HG02571 (cell line): Measurements from ENCODE around the gene INVS.
"Not testable (repeated sequence)": the region's sequence is repeated elsewhere in the genome, so short reads cannot be mapped to it uniquely, and the experiment has no call there.

Experiments used
- ATAC-seq: cut with Tn5 transposase; IDR thresholded peaks from one replicate; pipeline ENCODE4 v1.9.1; 2021; ENCODE audit warnings: mild to moderate bottlenecking, moderate library complexity; ENCODE audit not compliant: unreplicated experiment

The INVS gene

DNA sequence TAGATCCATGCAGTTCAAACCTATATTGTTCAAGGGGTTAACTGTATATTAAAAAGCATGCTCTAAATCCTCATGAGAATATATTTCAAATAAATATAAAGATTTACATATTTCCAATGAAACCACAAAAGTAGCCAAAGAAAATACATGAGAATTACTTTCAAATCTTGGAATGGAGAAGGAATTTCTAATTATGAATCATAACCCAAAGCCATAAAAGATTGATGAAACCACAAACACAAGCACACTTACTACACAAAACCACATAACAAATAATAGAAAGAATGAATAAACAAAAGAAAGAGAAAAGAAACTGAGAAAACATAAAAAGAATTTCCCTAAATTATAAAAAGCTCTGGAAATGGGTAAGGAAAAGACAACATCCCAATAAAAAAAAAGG is 16.3 kb upstream of the INVS start:
- ATAC-seq: no peak

DNA sequence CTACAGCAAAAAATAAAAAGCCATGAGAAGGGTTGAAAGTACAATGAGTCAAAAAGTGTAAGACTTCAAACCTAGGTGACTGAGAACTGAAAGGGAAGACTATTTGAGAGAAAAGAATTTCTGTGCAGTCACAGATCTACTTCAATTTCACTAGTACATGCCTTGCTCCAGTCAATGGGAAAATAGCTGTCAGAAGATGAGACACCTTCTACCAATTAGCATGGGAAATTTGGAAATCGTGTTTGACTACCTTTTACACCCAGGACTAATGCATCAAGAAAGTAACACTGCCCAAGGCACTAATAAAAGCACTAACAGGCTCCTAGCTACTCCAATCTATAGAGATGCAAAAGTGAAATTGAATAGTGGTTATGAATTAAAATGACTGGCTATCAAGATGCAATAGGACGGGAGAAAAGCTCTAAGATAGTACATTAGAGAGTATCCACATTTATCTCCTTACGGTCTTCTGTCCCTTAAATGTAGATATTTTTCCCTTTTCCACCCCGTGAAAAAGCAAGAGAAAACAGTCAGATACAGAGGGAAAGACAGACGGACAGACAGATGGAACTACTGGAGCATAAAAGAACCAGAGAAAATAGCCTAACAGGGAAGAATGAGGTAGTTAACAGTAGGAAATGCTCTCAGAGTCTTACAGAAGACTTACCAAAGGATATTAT is 15.5 kb upstream of the INVS start:
- peak; percentile 29 for ATAC-seq

DNA sequence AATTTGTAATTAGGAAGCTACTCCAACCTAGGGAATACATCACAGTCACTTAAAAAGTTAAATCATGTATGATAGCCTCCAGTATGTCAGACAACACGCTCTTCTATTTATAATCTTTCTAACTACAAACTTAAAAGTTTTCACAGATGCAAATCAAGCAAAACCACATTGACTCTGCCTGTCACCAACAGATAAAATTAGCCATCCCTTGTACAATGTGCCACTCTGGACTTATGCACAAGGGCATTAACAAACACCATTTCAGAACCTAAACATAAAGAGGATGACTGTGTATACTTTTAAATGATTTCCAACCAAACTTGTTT is 15.0 kb upstream of the INVS start:
- ATAC-seq: peak; percentile 64

DNA sequence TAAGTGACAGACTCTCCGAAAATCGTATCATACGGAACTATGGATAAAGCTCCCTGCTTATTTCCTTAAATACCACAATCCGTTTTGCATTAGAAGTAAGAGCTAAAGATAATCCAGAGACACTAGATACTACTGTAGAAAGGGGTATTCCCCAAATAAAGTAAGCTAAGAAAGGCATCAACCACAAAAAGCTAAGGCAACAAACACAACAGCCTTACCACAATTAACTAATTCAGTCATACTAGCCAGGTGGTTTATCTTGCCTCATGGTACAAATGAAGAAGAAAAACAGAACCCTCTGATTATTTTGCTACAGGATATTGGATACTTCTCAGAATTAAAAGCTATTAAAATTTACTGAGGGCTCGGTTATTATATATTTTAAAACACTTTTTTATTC is 14.3 kb upstream of the INVS start:
- peak; percentile 87 for ATAC-seq

- ATAC-seq: no peak
Observed at GRCh38 chr9:100086097-100086635, 12.9 kb upstream of the INVS start.

DNA sequence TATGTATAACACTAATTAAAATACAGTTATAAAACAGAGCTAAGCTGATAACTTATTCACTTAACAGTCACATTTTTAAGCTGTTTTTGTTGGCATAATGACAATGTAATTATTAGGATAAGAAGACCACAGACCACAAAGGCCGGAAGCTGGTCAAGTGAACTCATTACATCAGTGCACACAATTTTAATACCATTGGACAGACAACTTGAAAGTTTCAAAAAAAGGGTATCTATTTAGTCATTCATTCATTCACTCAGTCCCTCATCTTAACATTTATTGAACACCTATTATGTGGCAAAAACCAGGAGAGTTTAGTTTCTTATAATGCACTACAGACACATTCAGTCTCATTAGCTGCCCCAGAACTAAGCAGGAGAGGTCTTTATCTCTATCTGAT is 11.8 kb upstream of the INVS start:
- no peak for ATAC-seq

DNA sequence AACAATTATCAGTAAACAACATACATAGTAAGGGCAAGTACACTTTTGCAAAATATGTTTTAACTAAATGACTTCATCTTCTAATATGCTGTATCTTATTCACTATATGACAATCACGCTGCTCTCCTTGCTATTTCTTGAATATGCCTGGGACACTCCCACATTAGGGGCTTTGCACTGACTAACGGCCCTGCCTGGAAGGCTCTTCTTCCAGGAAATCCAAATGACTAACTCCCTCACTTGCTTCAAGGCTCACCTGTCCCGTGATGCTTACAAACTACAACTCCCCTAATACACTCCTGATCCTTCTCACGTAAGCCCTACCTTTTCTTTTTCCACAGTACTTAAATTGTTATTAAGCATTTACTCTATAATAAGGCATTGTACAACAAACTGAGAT is 10.8 kb upstream of the INVS start:
- ATAC-seq: no peak

DNA sequence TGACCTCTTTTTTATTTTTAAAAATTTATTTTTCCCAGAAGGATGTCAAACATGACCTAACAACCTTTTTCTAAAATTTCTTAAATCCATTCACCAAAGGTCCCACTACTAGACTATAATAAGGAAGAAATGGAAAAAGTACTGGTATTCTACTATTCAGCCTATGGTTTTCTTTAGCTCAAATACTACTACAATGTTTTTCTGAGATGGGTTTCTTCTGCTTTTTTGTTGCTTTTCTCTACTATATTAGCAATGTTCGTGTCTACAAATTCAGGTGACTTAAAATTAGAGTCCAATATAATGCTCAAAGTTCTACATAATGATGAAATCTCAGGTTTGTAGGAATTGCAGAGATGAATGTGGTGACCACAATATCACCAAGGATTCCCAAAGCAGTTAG is 8.2 kb upstream of the INVS start:
- ATAC-seq: no peak

GRCh38 chr9:100091650-100092049 is 7.4 kb upstream of the INVS start:
- ATAC-seq: no peak

- no peak for ATAC-seq
Observed at GRCh38 chr9:100092066-100092465, 7.0 kb upstream of the INVS start.

DNA sequence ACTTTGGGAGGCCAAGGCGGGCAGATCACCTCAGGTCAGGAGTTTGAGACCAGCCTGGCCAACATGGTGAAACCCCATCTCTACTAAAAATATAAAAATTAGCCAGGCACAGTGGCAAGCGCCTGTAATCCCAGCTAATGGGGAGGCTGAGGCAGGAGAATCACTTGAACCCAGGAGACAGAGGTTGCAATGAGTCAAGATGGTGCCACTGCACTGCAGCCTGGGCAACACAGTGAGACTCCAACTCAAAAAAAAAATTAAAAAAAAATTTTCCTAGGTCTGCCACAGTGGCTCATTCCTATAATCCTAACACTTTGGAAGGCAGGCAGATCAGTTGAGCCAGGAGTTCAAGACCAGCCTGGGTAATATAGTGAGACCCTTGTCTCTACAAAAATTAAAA is 4.6 kb upstream of the INVS start:
- ATAC-seq: not testable (repeated sequence)

DNA sequence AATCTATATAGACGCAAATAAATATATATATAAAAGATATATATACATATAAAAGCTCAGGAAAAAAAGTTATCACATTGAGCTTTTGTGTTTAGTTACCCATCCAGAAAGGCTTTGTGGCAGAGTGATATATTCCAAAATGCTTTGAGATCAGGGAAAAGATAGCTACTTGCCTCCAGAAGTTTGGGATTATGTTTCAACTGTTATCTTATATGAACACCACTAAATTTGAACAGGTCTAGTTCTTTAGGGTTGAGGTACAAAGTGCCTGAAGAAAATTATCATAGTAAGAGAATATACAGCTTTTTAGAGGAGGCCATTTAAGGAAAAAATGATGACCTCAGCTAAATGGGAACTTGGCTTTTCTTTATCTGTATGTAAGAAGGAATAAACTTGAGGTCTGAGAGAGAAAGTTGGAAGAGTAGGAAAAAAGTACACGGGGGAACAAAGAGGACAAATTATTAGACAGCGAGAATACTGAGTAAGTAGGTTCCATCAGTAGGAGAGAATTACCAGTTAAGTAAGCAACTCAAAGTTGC is 2.6 kb upstream of the INVS start:
- no peak for ATAC-seq

GRCh38 chr9:100098046-100098886 is 777 bp upstream of the INVS start:
- ATAC-seq: peak; percentile 0

DNA sequence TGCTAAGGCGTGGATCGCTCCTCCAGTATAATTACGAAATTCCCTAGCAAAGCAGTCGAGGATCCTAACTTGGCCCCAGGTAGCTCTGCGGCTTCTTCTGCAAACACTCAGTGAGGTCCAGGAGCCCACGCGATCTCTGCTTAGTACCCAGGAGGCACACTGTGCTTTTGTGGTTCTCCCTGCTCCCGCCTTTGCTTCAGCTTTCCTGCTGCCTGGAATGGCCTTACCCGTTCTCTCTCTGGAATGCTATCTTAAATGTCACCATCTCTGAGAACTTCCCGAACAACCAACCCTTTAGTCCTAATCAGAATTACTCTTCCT is 639 bp downstream of the INVS start:
- ATAC-seq: peak; percentile 5

DNA sequence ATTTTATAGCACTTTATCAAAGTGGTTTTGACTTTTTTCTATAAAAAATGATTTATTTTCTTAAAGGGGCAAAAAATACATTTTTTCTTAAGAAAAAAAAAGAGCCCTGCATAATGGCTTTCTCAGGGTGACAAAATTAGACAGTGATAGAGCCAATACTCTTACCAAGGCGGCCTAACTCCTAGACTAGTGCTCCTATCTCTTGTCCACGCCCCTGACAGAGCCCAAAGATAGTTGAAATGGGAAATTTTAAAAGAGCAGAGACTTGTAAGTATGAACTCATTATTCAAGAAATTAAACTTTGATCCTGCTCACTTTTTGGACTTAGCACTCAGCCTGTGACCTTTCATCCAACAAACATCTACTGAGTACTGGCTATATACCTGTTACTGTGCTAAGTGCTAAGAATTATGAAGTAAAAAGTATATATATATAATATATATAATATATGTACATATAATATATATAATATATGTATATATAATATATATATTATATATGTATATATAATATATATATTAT is 1.2 kb downstream of the INVS start:
- no peak for ATAC-seq

GRCh38 chr9:100101608-100102007 is 2.6 kb downstream of the INVS start:
- no peak for ATAC-seq

DNA sequence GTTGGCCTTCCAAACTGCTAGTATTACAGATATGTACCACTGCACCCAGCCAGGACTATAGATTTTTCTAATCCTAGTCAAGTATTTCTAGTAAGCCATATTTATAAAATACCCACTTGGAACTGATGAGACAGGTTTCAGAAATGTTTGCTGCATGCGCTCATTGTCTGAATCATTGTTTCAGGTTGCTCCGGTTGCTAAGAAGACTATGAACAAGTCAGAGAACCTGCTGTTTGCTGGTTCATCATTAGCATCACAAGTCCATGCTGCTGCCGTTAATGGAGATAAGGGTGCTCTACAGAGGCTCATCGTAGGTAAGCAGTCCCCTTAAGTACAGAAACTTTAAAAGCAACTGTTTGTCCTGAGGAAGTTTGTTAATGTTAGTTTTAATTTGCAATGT is 5.3 kb downstream of the INVS start:
- no peak for ATAC-seq

DNA sequence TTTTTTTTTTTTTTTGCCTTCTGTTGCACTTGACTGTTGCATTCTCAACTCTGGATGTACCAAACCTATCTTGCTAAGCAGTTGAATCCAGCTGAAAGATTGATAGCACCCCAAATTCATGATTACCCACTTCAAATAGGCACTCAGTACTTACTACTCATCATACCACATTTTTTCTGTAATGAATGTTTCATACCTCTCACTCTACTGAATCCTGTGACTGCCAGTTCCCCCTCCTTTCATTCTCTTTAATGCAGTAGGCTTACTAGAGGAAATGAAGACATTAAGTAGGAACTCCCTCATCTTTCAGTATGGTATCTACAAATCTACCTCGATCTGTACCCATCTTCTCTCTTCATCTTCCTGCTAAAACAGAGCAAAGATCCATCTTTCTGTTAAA is 6.8 kb downstream of the INVS start:
- no peak for ATAC-seq

DNA sequence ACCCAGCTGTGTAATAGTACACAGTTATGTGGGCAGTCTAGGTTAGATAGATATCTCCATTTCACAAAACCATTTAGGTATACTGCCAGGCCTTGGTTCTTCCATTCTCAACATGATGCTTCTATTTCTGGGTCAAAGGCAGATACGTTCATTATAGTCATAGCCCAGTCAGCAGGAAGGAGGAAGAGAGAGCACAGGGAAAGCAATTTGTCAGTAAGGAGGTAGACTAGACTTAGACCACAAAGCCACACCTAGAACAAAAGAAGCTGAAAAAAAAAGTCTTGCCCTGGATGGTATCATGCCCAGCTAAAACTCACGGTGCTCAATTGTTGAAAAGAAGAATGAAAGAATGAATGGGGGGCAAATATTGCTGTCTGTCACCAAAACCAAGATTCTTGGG is 7.6 kb downstream of the INVS start:
- no peak for ATAC-seq

- no peak for ATAC-seq
Observed at GRCh38 chr9:100108559-100108958, 9.5 kb downstream of the INVS start.

DNA sequence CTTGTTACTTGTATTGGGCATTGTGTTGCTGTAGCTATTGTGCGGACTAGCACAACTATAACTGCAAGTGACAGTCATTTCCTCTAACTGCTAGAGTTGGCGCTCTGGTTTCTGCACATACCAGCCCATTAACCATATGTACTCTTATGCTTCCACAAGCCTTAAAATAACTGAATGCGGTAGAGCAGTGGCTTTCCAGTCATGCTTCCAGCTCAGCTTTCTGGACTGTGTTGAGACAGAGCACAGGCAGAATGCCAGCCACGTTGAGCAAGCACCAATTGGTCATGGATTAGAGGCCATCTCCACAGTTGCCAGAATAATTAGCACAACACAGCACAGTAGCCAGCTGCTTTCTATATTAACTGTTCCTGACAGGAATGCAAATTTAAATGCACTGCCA is 12.2 kb downstream of the INVS start:
- no peak for ATAC-seq
